K562 (cell line): ENCODE data around the gene GRAMD4. TPM values are rescaled to one million over a fixed set of nuclear protein-coding genes. Genes with fewer than 3 reads are reported as not detected.

ENCODE experiments used
- ATAC-seq: fragments of 200-7000 bp; cut with Tn5 transposase; 3 replicates; pipeline ENCODE4 v1.9.1; 2020; ENCODE audit warnings: moderate library complexity
- BruUV-seq: library from RNA; stranded (reverse); fragments of 400-500 nt; replicated peaks from 2 replicates; lab custom pipeline; 2021; lab: Mats Ljungman, UMichigan
- CTCF ChIA-PET: fragments of 300-600 bp; formaldehyde crosslinking; extraction: SDS; loops from one replicate; lab custom pipeline; 2021; ENCODE audit warnings: low intra/inter-chr PET ratio; lab: Yijun Ruan, JAX
- POLR2A ChIA-PET: fragments of 300-600, 350-650 bp; sonication (Branson Sonifier 250); formaldehyde crosslinking; extraction: SDS; loops from one replicate; lab custom pipeline; 2021; ENCODE audit warnings: antibody characterized with exemption, inconsistent platforms; lab: Yijun Ruan, JAX
- DNase-seq, 4 experiments: peaks; one replicate each; pipeline versions ENCODE4 v3.0.0 to v3.0.0-alpha.2; 2011 to 2018; ENCODE audit warnings: low spot score in 3 of 4, mixed read lengths in 3 of 4; ENCODE audit errors: extremely low read depth in 1 of 4
- FAIRE-seq: peaks from 2 replicates; lab custom pipeline; 2011; peaks lifted over from hg19 to GRCh38; lab: Jason Lieb, UNC
- H2AFZ ChIP-seq: 2 replicates; pipeline ENCODE4 v1.6.0; 2011; ENCODE audit warnings: low read depth, low read length, control low read depth, inconsistent platforms
- H3K27ac ChIP-seq: fragments of 200-600 bp; 3 replicates; pipeline ENCODE4 v1.8.0; 2011; ENCODE audit warnings: low read depth, mild to moderate bottlenecking, control low read depth, inconsistent platforms, low read length, moderate library complexity, mixed read lengths; ENCODE audit errors: extremely low read depth
- H3K27me3 ChIP-seq, 2 experiments: fragments of 300-600 bp in 1 of 2; 2 replicates in 1 of 2; 3 replicates in 1 of 2; pipeline versions ENCODE4 v1.6.0 to v1.8.0; 2011; ENCODE audit warnings: inconsistent platforms in 2 of 2, low read length in 2 of 2, mild to moderate bottlenecking in 1 of 2, mixed read lengths in 1 of 2, moderate library complexity in 1 of 2; ENCODE audit not compliant: control insufficient read depth in 2 of 2, insufficient read depth in 2 of 2
- H3K36me3 ChIP-seq: fragments of 300-600 bp; 3 replicates; pipeline ENCODE4 v1.8.0; 2011; ENCODE audit warnings: mild to moderate bottlenecking, low read length, inconsistent platforms; ENCODE audit not compliant: control insufficient read depth, insufficient read depth
- H3K4me1 ChIP-seq, 2 experiments: fragments of 200-600 bp in 1 of 2; replicated peaks in 1 of 2; 2 replicates in 1 of 2; 3 replicates in 1 of 2; pipeline versions ENCODE4 v1.5.1 to v1.8.0; 2011; ENCODE audit warnings: inconsistent platforms in 2 of 2, low read length in 2 of 2, mild to moderate bottlenecking in 1 of 2, mixed read lengths in 1 of 2, moderate library complexity in 1 of 2; ENCODE audit not compliant: control insufficient read depth in 2 of 2, insufficient read depth in 2 of 2
- H3K4me2 ChIP-seq: 2 replicates; pipeline ENCODE4 v1.6.1; 2011; ENCODE audit warnings: low read length, control low read depth, inconsistent platforms, mixed read lengths; ENCODE audit not compliant: insufficient read depth
- H3K4me3 ChIP-seq: fragments of 200-600 bp; sonication (generic), shearing (Covaris generic); 2 replicates; pipeline ENCODE4 v1.5.1; 2016; ENCODE audit warnings: control low read depth, inconsistent platforms
- H3K79me2 ChIP-seq: fragments of 200-600 bp; 3 replicates; pipeline ENCODE4 v1.8.0; 2011; ENCODE audit warnings: low read length, inconsistent platforms; ENCODE audit not compliant: control insufficient read depth, insufficient read depth
- H3K9ac ChIP-seq, 2 experiments: 2 replicates each; pipeline versions ENCODE4 v1.6.0 to v1.6.1; 2011; ENCODE audit warnings: low read depth in 2 of 2, low read length in 2 of 2, control low read depth in 1 of 2, inconsistent platforms in 1 of 2, mild to moderate bottlenecking in 1 of 2, mixed read lengths in 1 of 2; ENCODE audit not compliant: insufficient read depth in 1 of 2
- H3K9me1 ChIP-seq: one replicate; pipeline ENCODE4 v1.6.0; 2011; ENCODE audit warnings: inconsistent platforms, mild to moderate bottlenecking, low read length, moderate library complexity; ENCODE audit not compliant: control insufficient read depth, insufficient read depth
- H3K9me3 ChIP-seq: replicated peaks from 2 replicates; pipeline ENCODE4 v1.5.1; 2011; ENCODE audit warnings: low read depth, low read length, inconsistent platforms; ENCODE audit not compliant: control insufficient read depth, insufficient read depth
- H4K20me1 ChIP-seq: replicated peaks from 2 replicates; pipeline ENCODE4 v1.6.1; 2011; ENCODE audit warnings: low read length, inconsistent platforms, mixed read lengths; ENCODE audit not compliant: control insufficient read depth, insufficient read depth
- ATF7 ChIP-seq: fragments of 450-650 bp; IDR thresholded peaks from 2 replicates; pipeline ENCODE4 v1.7.1; 2014; ENCODE audit warnings: mild to moderate bottlenecking, moderate library complexity
- FOXK2 ChIP-seq, 2 experiments: fragments of 450-650 bp; IDR thresholded peaks in 1 of 2; conservative IDR thresholded peaks in 1 of 2; 2 replicates each; pipeline ENCODE4 v1.6.1; 2016; ENCODE audit warnings: low read depth in 2 of 2, mild to moderate bottlenecking in 1 of 2
- GABPB1 ChIP-seq: sonication (generic); formaldehyde crosslinking; IDR thresholded peaks from 2 replicates; pipeline ENCODE4 v1.8.0; 2022; ENCODE audit warnings: mild to moderate bottlenecking, missing genetic modification reagents
- NR2C2 ChIP-seq, 2 experiments: fragments of 200-800 bp in 1 of 2; sonication (Bioruptor generic) in 1 of 2; sonication (generic) in 1 of 2; formaldehyde crosslinking in 1 of 2; IDR thresholded peaks; 2 replicates each; pipeline versions ENCODE4 v1.6.1 to v1.8.0; 2016 to 2022; ENCODE audit warnings: mild to moderate bottlenecking in 1 of 2, missing compliant biosample characterization in 1 of 2, missing genetic modification characterization in 1 of 2, missing genetic modification reagents in 1 of 2
- POLR2G ChIP-seq: fragments of 200-400 bp; formaldehyde crosslinking; IDR thresholded peaks from 2 replicates; pipeline ENCODE4 v1.6.1; 2017; ENCODE audit warnings: low read depth, mild to moderate bottlenecking, antibody characterized with exemption, low read length, moderate library complexity
- PRPF4 ChIP-seq: fragments of 200-400 bp; formaldehyde crosslinking; IDR thresholded peaks from one replicate; pipeline ENCODE4 v1.6.1; 2017; ENCODE audit warnings: low read length, low read depth, mild to moderate bottlenecking; ENCODE audit not compliant: insufficient read depth, poor library complexity, severe bottlenecking
- TBL1XR1 ChIP-seq, 2 experiments: IDR thresholded peaks; 2 replicates each; pipeline ENCODE4 v1.6.1; 2012; ENCODE audit warnings: improper control_type of control experiment in 2 of 2, low read length in 2 of 2, mild to moderate bottlenecking in 1 of 2
- ZNF785 ChIP-seq: fragments of 250-450 bp; sonication (Bioruptor Pico); IDR thresholded peaks from 2 replicates; pipeline ENCODE4 v1.4.0; 2020; ENCODE audit warnings: mild to moderate bottlenecking
- WGBS: fragments of 100-300 bp; shearing (Covaris generic); methylation state at CpG from one replicate; pipeline ENCODE4 v1.1.6; 2016; ENCODE audit warnings: low coverage, mixed read lengths; ENCODE audit not compliant: insufficient coverage; ENCODE audit errors: missing lambda C conversion rate; 5-methylcytosine and 5-hydroxymethylcytosine counted together
- in situ Hi-C: fragments of 300-500 bp; cut with MboI; formaldehyde crosslinking; loops from 4 replicates; pipeline ENCODE4 v1.15.0; 2018; ENCODE audit warnings: inconsistent platforms, mixed read lengths
- intact Hi-C: fragments of 100-400 bp; cut with micrococcal nuclease; formaldehyde crosslinking; loops from 2 replicates; pipeline ENCODE4 v1.14.2; 2022
- polyA plus RNA-seq, 8 experiments: library from polyadenylated mRNA; depleted of rRNA in 4 of 8; stranded (reverse) in 5 of 8; unstranded in 3 of 8; fragments of >200 nt; fragmentation: Nextera tagmentation in 2 of 8; fragmentation: Illumina TruSeq in 1 of 8; extraction: Ambion mirVana in 2 of 8; extraction: Trizol in 1 of 8; gene quantifications; 2 replicates each; pipeline versions ENCODE4 v1.2.1 to v1.2.3, GENCODE V29; 2011 to 2014; ENCODE audit warnings: inconsistent platforms in 1 of 8, missing spikeins in 1 of 8
- total RNA-seq, 7 experiments: library from RNA; depleted of rRNA in 6 of 7; stranded (reverse); fragments of >200 nt in 6 of 7; fragmentation: Illumina TruSeq in 2 of 7; extraction: Trizol in 2 of 7; gene quantifications; 2 replicates each; pipeline versions ENCODE4 v1.2.1 to v1.2.3, GENCODE V29; 2011 to 2021; ENCODE audit warnings: low replicate concordance in 1 of 7

Gene GRAMD4
- total and polyA plus RNA-seq, 9 of the 15 experiments (the other 6 are each of a cell fraction or from before 2014, with no cell fraction given), result 0.18 to 44.8 (median 18.6) TPM

- intact Hi-C loops, result no loop called here
- Histone ChIP-seq H3K4me2 (no peak overlapping the region), H3K27me3 (no peaks in the 10 kb centered on the region), H3K36me3 (peaks cover 37% of the 10 kb centered on the region; the same call in 1 of the 3 replicates), H3K9ac (no peak overlapping the region), H4K20me1 (no peaks in the 10 kb centered on the region), H3K27ac (no peak overlapping the region), H3K4me1 (peaks cover 0 to 48% of the 10 kb centered on the region in 2 experiments; a peak in 3 of 5 replicates), H3K4me3 (no peak overlapping the region), H3K79me2 (no peaks in the 10 kb centered on the region; the same call in 2 of the 3 replicates), H2AFZ (no peak overlapping the region), H3K9me3 (no peaks in the 10 kb centered on the region), H3K9me1 (no peaks in the 10 kb centered on the region)
- ATAC-seq (no peak), FAIRE-seq (no peak), DNase-seq (no peak)
- WGBS, result 99% methylated on average over 14 of the region's 26 CpGs
- CTCF ChIA-PET, result no interaction called here
- in situ Hi-C loops, result no loop called here
- POLR2A ChIA-PET, result no interaction called here
- no peak for TF ChIP-seq ATF7
- TF ChIP-seq POLR2G, result 0 out of 2 replicates have a peak, but pooled peaks have one; percentile 5
- no peak for TF ChIP-seq PRPF4
- TF ChIP-seq TBL1XR1 (IDR thresholded peaks at IDR 0.05; ENCODE audit: low read length in 2 of 2), result no peak
- no TSS peak for BruUV-seq
Observed at GRCh38 chr22:46663001-46663400, 42.8 kb downstream of the GRAMD4 start.

- intact Hi-C loops, result no loop called here
- ATAC-seq, result no peak
- POLR2A ChIA-PET, result no interaction called here
Observed at GRCh38 chr22:46663436-46664100, 43.4 kb downstream of the GRAMD4 start.

More at GRCh38 chr22:46663436-46664100, 43.4 kb downstream of the GRAMD4 start:
- WGBS, result 90% methylated on average over 15 of the region's 28 CpGs
- H3K9ac ChIP-seq, result no peak overlapping the region; a peak in 1 of 4 replicates
- H3K4me2 ChIP-seq, result no peak overlapping the region
- no peaks in the 10 kb centered on the region; the same call in 2 of the 3 replicates for H3K79me2 ChIP-seq
- no peaks in the 10 kb centered on the region for H3K9me1 ChIP-seq
- H3K9me3 ChIP-seq, result no peaks in the 10 kb centered on the region
- DNase-seq (no peak), FAIRE-seq (no peak)
- in situ Hi-C loops, result no loop called here
- peaks cover 0 to 48% of the 10 kb centered on the region in 2 experiments; a peak in 3 of 5 replicates for H3K4me1 ChIP-seq
- H3K27ac ChIP-seq, result no peak overlapping the region
- H2AFZ ChIP-seq, result no peak overlapping the region
- CTCF ChIA-PET, result no interaction called here
- H3K4me3 ChIP-seq, result no peak overlapping the region
- no peaks in the 10 kb centered on the region for H3K27me3 ChIP-seq
- peaks cover 40% of the 10 kb centered on the region; the same call in 1 of the 3 replicates for H3K36me3 ChIP-seq
- no peaks in the 10 kb centered on the region for H4K20me1 ChIP-seq
- BruUV-seq, result no TSS peak
- TF ChIP-seq NR2C2 (CRISPR knock-in tag; IDR thresholded peaks at IDR 0.05) (no peak), NR2C2 (tag; IDR thresholded peaks at IDR 0.05) (no peak), GABPB1 (CRISPR knock-in tag) (no peak), FOXK2 (conservative IDR thresholded peaks at IDR 0.05 in 1 of 2, IDR thresholded peaks at IDR 0.05 in 1 of 2; ENCODE audit: low read depth in 2 of 2) (no peak), ZNF785 (no peak)
